ENCODE results near the gene TSPAN14. TPM values are rescaled to one million over a fixed set of nuclear protein-coding genes. Genes with fewer than 3 reads are reported as not detected.

TSPAN14 gene
- total RNA-seq, 4 donors from 2014 or later: 17.9 to 50.5 (median 38.4) TPM

GRCh38 chr10:80540136-80540535 is 86.0 kb downstream of the TSPAN14 start:
- peaks cover 0 to 8% (median 0%) of the 10 kb centered on the region in 4 donors for H3K27me3 ChIP-seq
- peak; percentile 57 for DNase-seq (ENCODE audit: extremely low spot score)
- intact Hi-C loops (cut with DNase I): no loop called here
- TF ChIP-seq POLR2AphosphoS5 (IDR thresholded peaks at IDR 0.05): no peak
- no peak for TF ChIP-seq EP300 (IDR thresholded peaks at IDR 0.05)
- no peak for TF ChIP-seq CTCF (IDR thresholded peaks at IDR 0.05)
- no peak for TF ChIP-seq POLR2A (IDR thresholded peaks at IDR 0.05; ENCODE audit: low read depth)
- 88% methylated on average over 11 of the region's 11 CpGs for WGBS
- H3K27ac ChIP-seq (replicated peaks in 1 of 4): no peak overlapping the region
- H3K36me3 ChIP-seq: no peaks in the 10 kb centered on the region
- H3K4me3 ChIP-seq: no peak overlapping the region
- peaks cover 9 to 14% (median 11%) of the 10 kb centered on the region in 4 donors for H3K4me1 ChIP-seq
- H3K9me3 ChIP-seq: no peaks in the 10 kb centered on the region

- Histone ChIP-seq H3K27me3 (peaks cover 0 to 8% (median 0%) of the 10 kb centered on the region in 4 donors), H3K4me1 (peaks cover 9 to 14% (median 10%) of the 10 kb centered on the region in 4 donors), H3K9me3 (no peaks in the 10 kb centered on the region), H3K27ac (replicated peaks in 1 of 4) (peak overlapping the region in 1 of 4 donors; percentile 27), H3K36me3 (no peaks in the 10 kb centered on the region), H3K4me3 (peak overlapping the region in 1 of 4 donors; percentile 20)
- 75% methylated on average over 9 of the region's 9 CpGs for WGBS
- intact Hi-C loops (cut with DNase I): no loop called here
- DNase-seq (ENCODE audit: extremely low spot score): peak; percentile 84
- no peak for TF ChIP-seq POLR2A (IDR thresholded peaks at IDR 0.05; ENCODE audit: low read depth)
- TF ChIP-seq POLR2AphosphoS5 (IDR thresholded peaks at IDR 0.05): no peak
- TF ChIP-seq CTCF (IDR thresholded peaks at IDR 0.05): no peak
- TF ChIP-seq EP300 (IDR thresholded peaks at IDR 0.05): no peak
Observed at GRCh38 chr10:80540618-80540980, 86.5 kb downstream of the TSPAN14 start.

GRCh38 chr10:80540981-80541750 is 87.1 kb downstream of the TSPAN14 start:
- 69% methylated on average over 10 of the region's 11 CpGs for WGBS
- H3K27me3 ChIP-seq: peaks cover 0 to 8% (median 0%) of the 10 kb centered on the region in 4 donors
- H3K27ac ChIP-seq (replicated peaks in 1 of 4): peak overlapping the region in 2 of 4 donors; percentile 18 to 27
- TF ChIP-seq CTCF (IDR thresholded peaks at IDR 0.05) (no peak), POLR2AphosphoS5 (IDR thresholded peaks at IDR 0.05) (no peak)
- no peaks in the 10 kb centered on the region for H3K36me3 ChIP-seq
- peak; percentile 77 for DNase-seq (ENCODE audit: extremely low spot score)
- peaks cover 4 to 13% (median 8%) of the 10 kb centered on the region in 4 donors for H3K4me1 ChIP-seq
- peak overlapping the region in 1 of 4 donors; percentile 20 for H3K4me3 ChIP-seq
- no peaks in the 10 kb centered on the region for H3K9me3 ChIP-seq
- intact Hi-C loops (cut with DNase I): no loop called here

GRCh38 chr10:80542053-80542452 is 87.9 kb downstream of the TSPAN14 start:
- 88% methylated on average over 4 of the region's 4 CpGs for WGBS
- peaks cover 0 to 8% (median 3%) of the 10 kb centered on the region in 4 donors for H3K4me1 ChIP-seq

More at GRCh38 chr10:80542053-80542452, 87.9 kb downstream of the TSPAN14 start:
- Histone ChIP-seq H3K36me3 (no peaks in the 10 kb centered on the region), H3K27ac (replicated peaks in 1 of 4) (no peak overlapping the region), H3K9me3 (no peaks in the 10 kb centered on the region), H3K4me3 (no peak overlapping the region), H3K27me3 (peaks cover 0 to 8% (median 0%) of the 10 kb centered on the region in 4 donors)
- TF ChIP-seq EP300 (IDR thresholded peaks at IDR 0.05) (no peak), POLR2AphosphoS5 (IDR thresholded peaks at IDR 0.05) (no peak), CTCF (IDR thresholded peaks at IDR 0.05) (no peak), POLR2A (IDR thresholded peaks at IDR 0.05; ENCODE audit: low read depth) (no peak)
- DNase-seq (ENCODE audit: extremely low spot score): peak; percentile 75
- intact Hi-C loops (cut with DNase I): no loop called here

All from esophagus muscularis mucosa (tissue), 4 donors.